ENCODE measurements around the gene ZSWIM1.

DNA sequence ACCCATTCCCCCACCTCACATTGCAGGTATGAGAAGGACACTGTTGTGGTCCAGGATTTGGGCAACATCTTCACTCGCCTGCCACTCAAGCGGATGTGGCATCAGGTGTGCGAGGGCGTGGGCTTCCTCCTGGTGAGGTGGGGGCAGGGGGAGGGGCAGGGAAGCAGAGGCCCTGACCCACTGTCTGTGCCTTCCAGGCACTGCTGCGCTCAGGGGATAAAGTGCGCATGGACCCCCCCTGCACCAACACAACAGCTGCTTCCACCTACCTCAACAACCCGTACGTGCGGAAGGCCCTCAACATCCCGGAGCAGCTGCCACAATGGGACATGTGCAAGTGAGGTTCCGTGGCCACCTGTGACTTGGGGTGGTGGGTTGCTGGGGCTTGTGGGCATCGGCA is 13.8 kb downstream of the ZSWIM1 start:
- TF ChIP-seq TAF1 (IDR thresholded peaks at IDR 0.05; ENCODE audit: low read depth, low read length) (no peak), HDAC2 (IDR thresholded peaks at IDR 0.05; ENCODE audit: borderline replicate concordance in 1 of 2, low read depth in 2 of 2, low read length in 2 of 2) (no peak), KDM1A (IDR thresholded peaks at IDR 0.05; ENCODE audit: borderline replicate concordance, low read length) (no peak), RAD21 (IDR thresholded peaks at IDR 0.05 in 1 of 2, conservative IDR thresholded peaks at IDR 0.05 in 1 of 2; ENCODE audit: low read depth in 2 of 2, low read length in 2 of 2) (no peak), CBX5 (IDR thresholded peaks at IDR 0.05; ENCODE audit: low read depth, low read length) (no peak)
- TF ChIP-seq, protein P1, sequence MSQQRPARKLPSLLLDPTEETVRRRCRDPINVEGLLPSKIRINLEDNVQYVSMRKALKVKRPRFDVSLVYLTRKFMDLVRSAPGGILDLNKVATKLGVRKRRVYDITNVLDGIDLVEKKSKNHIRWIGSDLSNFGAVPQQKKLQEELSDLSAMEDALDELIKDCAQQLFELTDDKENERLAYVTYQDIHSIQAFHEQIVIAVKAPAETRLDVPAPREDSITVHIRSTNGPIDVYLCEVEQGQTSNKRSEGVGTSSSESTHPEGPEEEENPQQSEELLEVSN (IDR thresholded peaks at IDR 0.05) = no peak
- TF ChIP-seq, protein P2, sequence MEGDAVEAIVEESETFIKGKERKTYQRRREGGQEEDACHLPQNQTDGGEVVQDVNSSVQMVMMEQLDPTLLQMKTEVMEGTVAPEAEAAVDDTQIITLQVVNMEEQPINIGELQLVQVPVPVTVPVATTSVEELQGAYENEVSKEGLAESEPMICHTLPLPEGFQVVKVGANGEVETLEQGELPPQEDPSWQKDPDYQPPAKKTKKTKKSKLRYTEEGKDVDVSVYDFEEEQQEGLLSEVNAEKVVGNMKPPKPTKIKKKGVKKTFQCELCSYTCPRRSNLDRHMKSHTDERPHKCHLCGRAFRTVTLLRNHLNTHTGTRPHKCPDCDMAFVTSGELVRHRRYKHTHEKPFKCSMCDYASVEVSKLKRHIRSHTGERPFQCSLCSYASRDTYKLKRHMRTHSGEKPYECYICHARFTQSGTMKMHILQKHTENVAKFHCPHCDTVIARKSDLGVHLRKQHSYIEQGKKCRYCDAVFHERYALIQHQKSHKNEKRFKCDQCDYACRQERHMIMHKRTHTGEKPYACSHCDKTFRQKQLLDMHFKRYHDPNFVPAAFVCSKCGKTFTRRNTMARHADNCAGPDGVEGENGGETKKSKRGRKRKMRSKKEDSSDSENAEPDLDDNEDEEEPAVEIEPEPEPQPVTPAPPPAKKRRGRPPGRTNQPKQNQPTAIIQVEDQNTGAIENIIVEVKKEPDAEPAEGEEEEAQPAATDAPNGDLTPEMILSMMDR (IDR thresholded peaks at IDR 0.05; ENCODE audit: control extremely low read depth in 1 of 3, insufficient read depth in 1 of 3, low read depth in 1 of 3, low read length in 3 of 3) = no peak
- TF ChIP-seq, protein P3, sequence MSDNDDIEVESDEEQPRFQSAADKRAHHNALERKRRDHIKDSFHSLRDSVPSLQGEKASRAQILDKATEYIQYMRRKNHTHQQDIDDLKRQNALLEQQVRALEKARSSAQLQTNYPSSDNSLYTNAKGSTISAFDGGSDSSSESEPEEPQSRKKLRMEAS (IDR thresholded peaks at IDR 0.05) = no peak

Data from H1 (cell line).